WERI-Rb-1 (cell line): ENCODE measurements around the gene PTPRN2.
"Not testable (repeated sequence)": the region's sequence is repeated elsewhere in the genome, so short reads cannot be mapped to it uniquely, and the experiment has no call there.

Experiments
- DNase-seq: peaks from one replicate; pipeline ENCODE4 v3.0.0-alpha.2; 2020
- H3K27ac ChIP-seq: fragments of 250-450 bp; sonication (Bioruptor Pico); 2 replicates; pipeline ENCODE4 v1.5.1; 2020; ENCODE audit warnings: mild to moderate bottlenecking, moderate library complexity
- H3K27me3 ChIP-seq: fragments of 250-450 bp; sonication (Bioruptor Pico); 2 replicates; pipeline ENCODE4 v1.5.1; 2021; ENCODE audit warnings: mild to moderate bottlenecking, low read depth, moderate library complexity; ENCODE audit not compliant: insufficient read depth, severe bottlenecking
- H3K36me3 ChIP-seq: fragments of 250-450 bp; sonication (Bioruptor Pico); 2 replicates; pipeline ENCODE4 v1.5.1; 2020; ENCODE audit warnings: mild to moderate bottlenecking, moderate library complexity
- H3K4me3 ChIP-seq: 2 replicates; pipeline ENCODE4 v1.5.1; 2011; ENCODE audit warnings: low read depth, mild to moderate bottlenecking, control low read depth, low read length
- H3K9me3 ChIP-seq: fragments of 250-450 bp; sonication (Bioruptor Pico); 2 replicates; pipeline ENCODE4 v1.5.1; 2021; ENCODE audit warnings: mild to moderate bottlenecking, moderate library complexity; ENCODE audit not compliant: severe bottlenecking
- CTCF ChIP-seq: IDR thresholded peaks from 2 replicates; pipeline ENCODE4 v1.5.1; 2011; ENCODE audit warnings: low read depth, mild to moderate bottlenecking, control low read depth, inconsistent platforms, low read length

Gene PTPRN2

GRCh38 chr7:158257001-158257400 is 330.6 kb downstream of the PTPRN2 start:
- no peaks in the 10 kb centered on the region for H3K9me3 ChIP-seq
- no peak for TF ChIP-seq CTCF
- H3K36me3 ChIP-seq: no peaks in the 10 kb centered on the region
- no peak overlapping the region for H3K4me3 ChIP-seq
- no peak overlapping the region for H3K27ac ChIP-seq
- DNase-seq: no peak
- H3K27me3 ChIP-seq: no peaks in the 10 kb centered on the region

- Histone ChIP-seq H3K27ac (no peak overlapping the region), H3K4me3 (no peak overlapping the region), H3K9me3 (no peaks in the 10 kb centered on the region), H3K27me3 (no peaks in the 10 kb centered on the region), H3K36me3 (no peaks in the 10 kb centered on the region)
- TF ChIP-seq CTCF: no peak
- DNase-seq: no peak
Measured at GRCh38 chr7:158256091-158256816, 331.4 kb downstream of the PTPRN2 start.

GRCh38 chr7:158255558-158255957 is 332.1 kb downstream of the PTPRN2 start:
- no peak overlapping the region for H3K4me3 ChIP-seq
- no peaks in the 10 kb centered on the region for H3K36me3 ChIP-seq
- no peak for DNase-seq
- no peak overlapping the region for H3K27ac ChIP-seq
- H3K27me3 ChIP-seq: no peaks in the 10 kb centered on the region
- H3K9me3 ChIP-seq: no peaks in the 10 kb centered on the region
- no peak for TF ChIP-seq CTCF

GRCh38 chr7:158255156-158255555 is 332.5 kb downstream of the PTPRN2 start:
- no peaks in the 10 kb centered on the region for H3K9me3 ChIP-seq
- H3K27me3 ChIP-seq: no peaks in the 10 kb centered on the region
- no peak for DNase-seq
- no peak overlapping the region for H3K27ac ChIP-seq
- TF ChIP-seq CTCF: no peak
- no peaks in the 10 kb centered on the region for H3K36me3 ChIP-seq
- H3K4me3 ChIP-seq: no peak overlapping the region

- not testable (repeated sequence) for H3K27me3 ChIP-seq, H3K4me3 ChIP-seq, H3K36me3 ChIP-seq, DNase-seq, H3K9me3 ChIP-seq, H3K27ac ChIP-seq
Measured at GRCh38 chr7:158253670-158254045, 334.0 kb downstream of the PTPRN2 start.

- H3K27me3 ChIP-seq: no peaks in the 10 kb centered on the region
Measured at GRCh38 chr7:158252837-158253669, 334.6 kb downstream of the PTPRN2 start.

More at GRCh38 chr7:158252837-158253669, 334.6 kb downstream of the PTPRN2 start:
- Histone ChIP-seq H3K9me3 (no peaks in the 10 kb centered on the region), H3K36me3 (no peaks in the 10 kb centered on the region), H3K27ac (no peak overlapping the region), H3K4me3 (no peak overlapping the region)
- no peak for TF ChIP-seq CTCF
- DNase-seq: no peak
